Lung (tissue), 12 donors: ENCODE results near the gene CTCFL. TPM values are rescaled to one million over a fixed set of nuclear protein-coding genes. Genes with fewer than 3 reads are reported as not detected.

Source experiments
- ATAC-seq: fragments of 200-7000 bp; cut with Tn5 transposase; one replicate; pipeline ENCODE4 v1.9.1; 2020; ENCODE audit warnings: moderate number of reproducible peaks; ENCODE audit not compliant: insufficient read depth, low FRiP score
- DNase-seq, 3 donors: peaks; one replicate each; pipeline ENCODE4 v3.0.0-alpha.2; 2013 to 2017
- H3K27ac ChIP-seq, 2 donors: one replicate each; pipeline ENCODE4 v1.5.1; 2013; ENCODE audit warnings: mild to moderate bottlenecking in 2 of 2, moderate library complexity in 2 of 2, control low read depth in 1 of 2, inconsistent platforms in 1 of 2, low read depth in 1 of 2, low read length in 1 of 2
- H3K27me3 ChIP-seq, 3 donors: one replicate each; pipeline ENCODE4 v1.5.1; 2013; ENCODE audit warnings: low read length in 2 of 3; ENCODE audit not compliant: control insufficient read depth in 3 of 3, insufficient read depth in 3 of 3
- H3K36me3 ChIP-seq, 4 donors: one replicate each; pipeline ENCODE4 v1.5.1; 2013; ENCODE audit warnings: low read length in 4 of 4, mild to moderate bottlenecking in 1 of 4, moderate library complexity in 1 of 4; ENCODE audit not compliant: control insufficient read depth in 4 of 4, insufficient read depth in 4 of 4
- H3K4me1 ChIP-seq, 5 donors: one replicate each; pipeline ENCODE4 v1.5.1; 2013; ENCODE audit warnings: low read length in 5 of 5, mild to moderate bottlenecking in 2 of 5, moderate library complexity in 1 of 5; ENCODE audit not compliant: control insufficient read depth in 5 of 5, insufficient read depth in 5 of 5
- H3K4me3 ChIP-seq: one replicate; pipeline ENCODE4 v1.5.1; 2013; ENCODE audit warnings: mild to moderate bottlenecking, control low read depth, moderate library complexity
- H3K9ac ChIP-seq, 2 donors: one replicate each; pipeline ENCODE4 v1.5.1; 2013; ENCODE audit warnings: low read length in 2 of 2, control low read depth in 1 of 2; ENCODE audit not compliant: insufficient read depth in 1 of 2
- H3K9me3 ChIP-seq, 4 donors: one replicate each; pipeline ENCODE4 v1.5.1; 2013; ENCODE audit warnings: low read length in 3 of 4, mild to moderate bottlenecking in 1 of 4, moderate library complexity in 1 of 4; ENCODE audit not compliant: control insufficient read depth in 4 of 4, insufficient read depth in 3 of 4
- WGBS, 2 donors: extraction: QIAGEN DNeasy Blood & Tissue Kit; methylation state at CpG; one replicate each; pipeline ENCODE4 v1.1.7; 2013; 5-methylcytosine and 5-hydroxymethylcytosine counted together
- polyA plus RNA-seq, 2 donors: library from polyadenylated mRNA; stranded (reverse); fragments of 200-250 nt; gene quantifications; one replicate each; pipeline ENCODE4 v1.2.1, GENCODE V29; 2013
- total RNA-seq, 2 donors: library from RNA; depleted of rRNA in 1 of 2; stranded (reverse); fragments of >200 nt in 1 of 2; gene quantifications; one replicate each; pipeline ENCODE4 v1.2.1, GENCODE V29; 2014 to 2021
- TF ChIP-seq, protein P1 (sequence below): IDR thresholded peaks from 2 replicates; pipeline ENCODE4 v1.5.1; 2012; ENCODE audit warnings: mild to moderate bottlenecking; ENCODE audit errors: control extremely low read depth, extremely low read depth
- donor health status: control.
- donor health status: control.
- donor health status: Bipolar disorder and iron deficiency.
- donor health status: healthy.
- donor health status: DM: yes; HTN: yes; CAD: no.

CTCFL gene
- total and polyA plus RNA-seq, 4 donors: 0.02 TPM; not detected in 3

DNA sequence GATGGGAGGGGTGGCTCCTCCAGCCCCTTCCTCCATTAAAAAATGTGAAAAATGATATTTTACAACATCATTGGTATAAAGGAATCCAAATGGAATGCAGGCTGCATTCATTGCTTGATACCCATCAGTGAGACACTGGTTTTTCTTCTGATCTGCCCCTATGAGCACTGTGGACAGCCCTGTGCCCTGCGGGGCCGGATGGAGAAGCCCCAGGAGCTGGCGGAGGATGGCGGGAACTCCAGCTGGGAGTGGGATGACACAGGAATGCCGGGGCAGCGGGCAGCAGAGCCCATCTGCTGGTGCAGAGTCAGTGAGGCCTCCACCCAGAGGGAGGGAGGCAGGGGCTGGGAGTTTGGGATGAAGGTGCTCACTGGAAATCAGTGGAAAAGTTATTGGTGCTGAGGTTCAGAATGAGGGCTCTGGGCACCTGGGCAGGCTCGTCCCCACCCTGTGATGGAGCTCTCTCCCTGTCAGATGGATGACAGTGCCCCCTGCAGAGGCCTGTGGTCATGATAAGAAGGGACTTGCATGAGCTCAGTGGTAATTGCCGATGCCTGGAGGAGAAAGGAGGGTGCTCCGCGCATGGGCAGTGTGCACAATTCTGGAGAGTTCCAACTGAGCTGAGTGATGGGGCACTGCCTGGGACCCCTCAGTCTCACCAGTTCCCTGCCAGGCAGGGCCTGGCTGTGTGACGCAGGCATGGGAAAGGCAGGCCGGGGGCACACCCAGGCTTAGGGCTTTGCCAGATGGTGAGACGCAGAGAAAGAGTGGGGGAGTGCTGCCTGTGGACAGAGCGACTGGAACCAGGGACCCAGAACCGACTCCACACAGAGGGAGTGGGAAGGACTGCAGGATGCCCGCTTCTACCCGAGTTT, 23.2 kb downstream of the CTCFL start:
- no peaks in the 10 kb centered on the region for H3K9me3 ChIP-seq
- DNase-seq: no peak
- no peaks in the 10 kb centered on the region for H3K36me3 ChIP-seq
- no peak for ATAC-seq
- 85 to 86% methylated on average over 17 of the region's 17 CpGs for WGBS, 2 donors
- H3K27me3 ChIP-seq: peaks cover 0 to under 1% (median under 1%) of the 10 kb centered on the region in 3 donors
- H3K9ac ChIP-seq: no peak overlapping the region
- H3K4me3 ChIP-seq: no peak overlapping the region
- TF ChIP-seq, protein P1, sequence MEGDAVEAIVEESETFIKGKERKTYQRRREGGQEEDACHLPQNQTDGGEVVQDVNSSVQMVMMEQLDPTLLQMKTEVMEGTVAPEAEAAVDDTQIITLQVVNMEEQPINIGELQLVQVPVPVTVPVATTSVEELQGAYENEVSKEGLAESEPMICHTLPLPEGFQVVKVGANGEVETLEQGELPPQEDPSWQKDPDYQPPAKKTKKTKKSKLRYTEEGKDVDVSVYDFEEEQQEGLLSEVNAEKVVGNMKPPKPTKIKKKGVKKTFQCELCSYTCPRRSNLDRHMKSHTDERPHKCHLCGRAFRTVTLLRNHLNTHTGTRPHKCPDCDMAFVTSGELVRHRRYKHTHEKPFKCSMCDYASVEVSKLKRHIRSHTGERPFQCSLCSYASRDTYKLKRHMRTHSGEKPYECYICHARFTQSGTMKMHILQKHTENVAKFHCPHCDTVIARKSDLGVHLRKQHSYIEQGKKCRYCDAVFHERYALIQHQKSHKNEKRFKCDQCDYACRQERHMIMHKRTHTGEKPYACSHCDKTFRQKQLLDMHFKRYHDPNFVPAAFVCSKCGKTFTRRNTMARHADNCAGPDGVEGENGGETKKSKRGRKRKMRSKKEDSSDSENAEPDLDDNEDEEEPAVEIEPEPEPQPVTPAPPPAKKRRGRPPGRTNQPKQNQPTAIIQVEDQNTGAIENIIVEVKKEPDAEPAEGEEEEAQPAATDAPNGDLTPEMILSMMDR: no peak
- H3K27ac ChIP-seq: no peak overlapping the region
- H3K4me1 ChIP-seq: peaks cover 0 to 3% (median 0%) of the 10 kb centered on the region in 5 donors

DNA sequence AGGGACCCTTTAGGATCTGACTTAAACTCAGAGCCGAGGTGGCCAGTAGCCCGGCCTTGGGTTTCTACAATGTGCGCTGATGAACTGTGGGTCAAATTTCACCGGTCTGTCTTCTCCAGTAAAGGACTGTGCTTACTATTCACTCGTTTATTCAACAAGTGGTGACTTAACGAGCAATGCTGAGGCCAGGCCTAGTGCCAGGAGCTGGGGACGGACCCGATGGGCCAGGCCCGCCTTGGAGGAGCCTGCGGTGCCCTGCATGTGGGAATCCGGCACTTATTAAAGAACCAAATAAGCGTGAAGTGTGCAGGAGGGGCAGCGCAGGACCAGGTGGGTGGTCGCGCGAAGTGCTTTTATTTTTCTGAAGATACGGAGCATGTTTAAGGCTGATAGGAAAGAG, 24.0 kb downstream of the CTCFL start:
- H3K27me3 ChIP-seq: peaks cover 0 to 5% (median 3%) of the 10 kb centered on the region in 3 donors

DNA sequence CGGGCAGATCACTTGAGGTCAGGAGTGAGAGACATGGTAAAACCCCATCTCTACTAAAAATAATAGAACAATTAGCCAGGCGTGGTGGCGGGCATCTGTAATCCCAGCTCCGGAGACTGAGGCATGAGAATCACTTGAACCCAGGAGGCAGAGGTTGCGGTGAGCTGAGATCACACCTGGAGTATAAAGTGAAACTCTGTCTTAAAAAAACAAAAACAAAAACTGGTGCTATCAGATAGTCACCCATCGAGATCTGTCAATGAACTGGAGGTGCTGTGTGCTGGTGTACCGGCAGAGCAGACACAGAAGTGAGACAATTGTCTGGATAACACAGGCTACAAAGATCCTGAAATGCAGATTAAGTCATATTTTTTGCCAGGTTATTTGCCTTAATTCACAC, 24.7 kb downstream of the CTCFL start:
- ATAC-seq: no peak
- Histone ChIP-seq H3K4me3 (no peak overlapping the region), H3K9ac (no peak overlapping the region), H3K36me3 (no peaks in the 10 kb centered on the region), H3K27me3 (peaks cover 0 to 5% (median 3%) of the 10 kb centered on the region in 3 donors), H3K9me3 (no peaks in the 10 kb centered on the region), H3K27ac (no peak overlapping the region), H3K4me1 (peaks cover 0 to 3% (median 0%) of the 10 kb centered on the region in 5 donors)
- 95 to 98% methylated on average over 7 of the region's 7 CpGs for WGBS, 2 donors
- TF ChIP-seq, protein P1: no peak
- no peak for DNase-seq

More for the DNA sequence above, 24.0 kb downstream of the CTCFL start:
- no peak for DNase-seq
- Histone ChIP-seq H3K36me3 (no peaks in the 10 kb centered on the region), H3K4me1 (peaks cover 0 to 3% (median 0%) of the 10 kb centered on the region in 5 donors), H3K27ac (no peak overlapping the region), H3K9ac (no peak overlapping the region), H3K9me3 (no peaks in the 10 kb centered on the region), H3K4me3 (no peak overlapping the region)
- ATAC-seq: no peak
- WGBS, 2 donors: 82 to 87% methylated on average over 17 of the region's 17 CpGs
- TF ChIP-seq, protein P1: no peak
